ENCODE measurements around the gene ZNF333. TPM values are rescaled to one million over a fixed set of nuclear protein-coding genes. Genes with fewer than 3 reads are reported as not detected.

Gene ZNF333
- total RNA-seq, 1 donor: 31.1 TPM

GRCh38 chr19:14673088-14673487, 16.8 kb upstream of the ZNF333 start:
- H3K27me3 ChIP-seq (ENCODE audit: insufficient read depth, low read length): no peaks in the 10 kb centered on the region
- no peak overlapping the region for H3K4me3 ChIP-seq (ENCODE audit: insufficient read depth, low read length)
- no peaks in the 10 kb centered on the region for H3K79me2 ChIP-seq (ENCODE audit: insufficient read depth, low read length)
- no peak overlapping the region for H3K4me2 ChIP-seq (ENCODE audit: insufficient read depth, low read length)
- no peak overlapping the region for H2AFZ ChIP-seq (ENCODE audit: low read length)
- H3K27ac ChIP-seq (ENCODE audit: low read depth, low read length): no peak overlapping the region
- H3K9me3 ChIP-seq (ENCODE audit: low read depth, low read length): no peaks in the 10 kb centered on the region
- peaks cover 4% of the 10 kb centered on the region for H3K4me1 ChIP-seq (ENCODE audit: insufficient read depth, low read length)
- H3K36me3 ChIP-seq (ENCODE audit: insufficient read depth, low read length): no peaks in the 10 kb centered on the region
- no peak for TF ChIP-seq CTCF (IDR thresholded peaks at IDR 0.05; ENCODE audit: extremely low read depth, low read depth, low read length)
- H4K20me1 ChIP-seq (ENCODE audit: insufficient read depth, low read length): no peaks in the 10 kb centered on the region
- no peak for DNase-seq (ENCODE audit: insufficient read length, low spot score, missing footprints)

GRCh38 chr19:14674764-14675163, 15.1 kb upstream of the ZNF333 start, which contains the start of gene ADGRE3:
ADGRE3 (minus strand) TSS chr19:14674844; CDS start chr19:14674770, 74 bp downstream.
- no peaks in the 10 kb centered on the region for H3K79me2 ChIP-seq (ENCODE audit: insufficient read depth, low read length)
- no peaks in the 10 kb centered on the region for H3K36me3 ChIP-seq (ENCODE audit: insufficient read depth, low read length)
- no peak within 1 kb of the TSS for H3K4me2 ChIP-seq (ENCODE audit: insufficient read depth, low read length)
- H3K4me3 ChIP-seq (ENCODE audit: insufficient read depth, low read length): no peak within 1 kb of the TSS
- H3K27me3 ChIP-seq (ENCODE audit: insufficient read depth, low read length): no peaks in the 10 kb centered on the region
- peak; percentile 23 for DNase-seq (ENCODE audit: insufficient read length, low spot score, missing footprints)
- peaks cover 4% of the 10 kb centered on the region for H3K4me1 ChIP-seq (ENCODE audit: insufficient read depth, low read length)
- no peak for TF ChIP-seq CTCF (IDR thresholded peaks at IDR 0.05; ENCODE audit: extremely low read depth, low read depth, low read length)
- no peak within 1 kb of the TSS for H2AFZ ChIP-seq (ENCODE audit: low read length)
- no peaks in the 10 kb centered on the region for H3K9me3 ChIP-seq (ENCODE audit: low read depth, low read length)
- no peaks in the 10 kb centered on the region for H4K20me1 ChIP-seq (ENCODE audit: insufficient read depth, low read length)
- H3K27ac ChIP-seq (ENCODE audit: low read depth, low read length): no peak within 1 kb of the TSS

GRCh38 chr19:14676762-14677161, 13.1 kb upstream of the ZNF333 start:
- H3K79me2 ChIP-seq (ENCODE audit: insufficient read depth, low read length): no peaks in the 10 kb centered on the region
- peak; percentile 35 for DNase-seq (ENCODE audit: insufficient read length, low spot score, missing footprints)
- no peaks in the 10 kb centered on the region for H4K20me1 ChIP-seq (ENCODE audit: insufficient read depth, low read length)
- no peaks in the 10 kb centered on the region for H3K9me3 ChIP-seq (ENCODE audit: low read depth, low read length)
- no peaks in the 10 kb centered on the region for H3K27me3 ChIP-seq (ENCODE audit: insufficient read depth, low read length)
- H3K4me3 ChIP-seq (ENCODE audit: insufficient read depth, low read length): no peak overlapping the region
- no peak overlapping the region for H2AFZ ChIP-seq (ENCODE audit: low read length)
- no peak for TF ChIP-seq CTCF (IDR thresholded peaks at IDR 0.05; ENCODE audit: extremely low read depth, low read depth, low read length)
- H3K27ac ChIP-seq (ENCODE audit: low read depth, low read length): no peak overlapping the region
- no peak overlapping the region for H3K4me2 ChIP-seq (ENCODE audit: insufficient read depth, low read length)
- H3K4me1 ChIP-seq (ENCODE audit: insufficient read depth, low read length): peaks cover 4% of the 10 kb centered on the region
- H3K36me3 ChIP-seq (ENCODE audit: insufficient read depth, low read length): no peaks in the 10 kb centered on the region

- Histone ChIP-seq H3K4me3 (ENCODE audit: insufficient read depth, low read length) (no peak overlapping the region), H3K4me2 (ENCODE audit: insufficient read depth, low read length) (no peak overlapping the region), H4K20me1 (ENCODE audit: insufficient read depth, low read length) (no peaks in the 10 kb centered on the region), H3K4me1 (ENCODE audit: insufficient read depth, low read length) (peaks cover 4% of the 10 kb centered on the region), H3K79me2 (ENCODE audit: insufficient read depth, low read length) (no peaks in the 10 kb centered on the region), H3K9me3 (ENCODE audit: low read depth, low read length) (no peaks in the 10 kb centered on the region), H3K36me3 (ENCODE audit: insufficient read depth, low read length) (no peaks in the 10 kb centered on the region), H3K27me3 (ENCODE audit: insufficient read depth, low read length) (no peaks in the 10 kb centered on the region), H3K27ac (ENCODE audit: low read depth, low read length) (no peak overlapping the region), H2AFZ (ENCODE audit: low read length) (no peak overlapping the region)
- no peak for TF ChIP-seq CTCF (IDR thresholded peaks at IDR 0.05; ENCODE audit: extremely low read depth, low read depth, low read length)
- no peak for DNase-seq (ENCODE audit: insufficient read length, low spot score, missing footprints)
These were observed 12.4 kb upstream of the ZNF333 start for GRCh38 chr19:14677464-14677863.

Data from osteoblast (primary cell).